HG03457 (cell line): ENCODE measurements around the gene PDE4A.
"Not testable (repeated sequence)": the region's sequence is repeated elsewhere in the genome, so short reads cannot be mapped to it uniquely, and the experiment has no call there.

Experiments
- ATAC-seq: cut with Tn5 transposase; IDR thresholded peaks from one replicate; pipeline ENCODE4 v1.9.1; 2021; ENCODE audit warnings: moderate number of reproducible peaks; ENCODE audit not compliant: unreplicated experiment

PDE4A gene

DNA sequence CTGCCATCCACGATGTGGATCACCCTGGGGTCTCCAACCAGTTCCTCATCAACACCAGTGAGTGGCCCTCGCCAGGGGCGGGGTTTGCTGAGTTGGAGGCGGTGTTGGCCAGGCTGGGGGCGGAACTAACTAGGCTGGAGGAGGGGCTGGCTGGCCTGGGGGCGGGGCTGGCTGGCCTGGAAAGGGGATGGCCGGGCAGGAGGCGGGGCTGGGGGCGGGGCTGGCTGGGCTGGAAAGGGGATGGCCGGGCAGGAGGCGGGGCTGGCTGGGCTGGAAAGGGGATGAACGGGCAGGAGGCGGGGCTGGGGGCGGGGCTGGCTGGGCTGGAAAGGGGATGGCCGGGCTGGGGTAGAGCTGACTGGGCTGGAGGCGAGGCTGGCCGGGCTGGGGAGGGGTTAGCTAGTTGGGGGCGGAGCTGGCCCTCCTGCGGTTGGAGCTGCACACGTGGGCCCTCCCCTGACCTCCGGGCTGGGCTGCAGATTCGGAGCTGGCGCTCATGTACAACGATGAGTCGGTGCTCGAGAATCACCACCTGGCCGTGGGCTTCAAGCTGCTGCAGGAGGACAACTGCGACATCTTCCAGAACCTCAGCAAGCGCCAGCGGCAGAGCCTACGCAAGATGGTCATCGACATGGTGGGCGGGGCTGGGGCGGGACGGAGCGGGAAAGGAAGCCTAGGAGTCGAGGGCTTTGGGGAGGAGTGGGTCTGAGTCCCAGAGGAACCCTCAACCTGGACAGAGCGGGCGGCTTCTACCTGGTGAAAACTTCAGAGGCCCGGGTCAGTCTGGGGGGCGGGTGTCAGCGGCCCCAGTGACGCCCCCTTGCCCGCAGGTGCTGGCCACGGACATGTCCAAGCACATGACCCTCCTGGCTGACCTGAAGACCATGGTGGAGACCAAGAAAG is 41.0 kb downstream of the PDE4A start:
- peak; percentile 72 for ATAC-seq

DNA sequence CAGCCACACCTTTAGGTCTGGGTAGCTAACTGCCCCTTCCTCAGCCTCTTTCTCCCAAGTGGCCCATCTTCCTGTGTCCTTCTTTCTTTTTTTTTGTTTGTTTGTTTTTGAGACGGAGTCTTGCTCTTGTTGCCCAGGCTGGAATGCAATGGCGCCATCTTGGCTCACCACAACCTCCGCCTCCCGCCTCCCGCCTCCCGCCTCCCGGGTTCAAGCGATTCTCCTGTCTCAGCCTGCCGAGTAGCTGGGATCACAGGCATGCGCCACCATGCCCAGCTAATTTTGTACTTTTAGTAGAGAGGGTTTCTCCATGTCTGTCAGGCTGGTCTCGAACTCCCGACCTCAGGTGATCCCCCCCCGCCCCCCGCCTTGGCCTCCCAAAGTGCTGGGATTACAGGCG is 41.7 kb downstream of the PDE4A start:
- ATAC-seq: not testable (repeated sequence)

GRCh38 chr19:10462557-10462956 is 42.2 kb downstream of the PDE4A start:
- ATAC-seq: no peak

- no peak for ATAC-seq
These were observed 44.1 kb downstream of the PDE4A start for GRCh38 chr19:10464456-10464855.

- no peak for ATAC-seq
These were observed 46.9 kb downstream of the PDE4A start for GRCh38 chr19:10467104-10467706.

GRCh38 chr19:10468133-10468532 is 47.8 kb downstream of the PDE4A start:
- ATAC-seq: no peak

DNA sequence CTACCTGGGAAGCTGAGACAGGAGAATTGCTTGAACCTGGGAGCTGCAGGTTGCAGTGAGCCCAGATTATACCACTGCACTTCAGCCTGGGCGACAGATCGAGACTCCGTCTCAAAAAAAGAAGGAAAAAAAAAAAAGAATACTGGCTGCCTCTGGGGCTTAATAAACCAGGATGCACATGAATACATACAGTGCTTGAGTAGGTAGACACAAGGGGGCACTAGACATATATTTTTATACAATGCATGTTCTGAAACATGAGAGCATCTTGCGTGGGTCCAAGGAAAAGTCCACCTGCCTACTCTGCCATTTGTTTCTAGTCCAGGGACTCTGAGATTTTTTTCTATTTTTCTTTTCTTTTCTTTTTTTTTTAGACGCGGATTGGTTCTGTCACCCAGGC is 51.6 kb downstream of the PDE4A start:
- ATAC-seq: no peak

DNA sequence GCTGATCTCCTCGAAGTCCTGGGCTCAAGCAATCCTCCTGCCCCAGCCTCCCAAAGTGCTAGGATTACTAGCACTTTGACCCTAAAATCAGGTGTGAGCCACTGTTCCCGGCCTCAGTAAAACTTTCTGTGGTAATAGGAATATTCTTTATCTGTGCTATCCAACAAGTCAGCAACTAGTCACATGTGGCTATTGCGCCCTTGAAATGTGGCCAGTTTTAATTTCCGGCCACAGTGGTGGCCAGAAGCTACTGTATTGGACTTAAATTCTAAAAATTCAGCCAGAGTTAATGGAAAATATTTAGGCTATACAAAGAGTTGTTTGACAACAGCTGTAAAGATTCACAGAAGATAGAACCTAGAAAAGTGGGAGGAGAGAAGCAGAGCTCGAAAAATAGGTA is 52.9 kb downstream of the PDE4A start:
- no peak for ATAC-seq

- ATAC-seq: no peak
These were observed 54.7 kb downstream of the PDE4A start for GRCh38 chr19:10474962-10475451.

DNA sequence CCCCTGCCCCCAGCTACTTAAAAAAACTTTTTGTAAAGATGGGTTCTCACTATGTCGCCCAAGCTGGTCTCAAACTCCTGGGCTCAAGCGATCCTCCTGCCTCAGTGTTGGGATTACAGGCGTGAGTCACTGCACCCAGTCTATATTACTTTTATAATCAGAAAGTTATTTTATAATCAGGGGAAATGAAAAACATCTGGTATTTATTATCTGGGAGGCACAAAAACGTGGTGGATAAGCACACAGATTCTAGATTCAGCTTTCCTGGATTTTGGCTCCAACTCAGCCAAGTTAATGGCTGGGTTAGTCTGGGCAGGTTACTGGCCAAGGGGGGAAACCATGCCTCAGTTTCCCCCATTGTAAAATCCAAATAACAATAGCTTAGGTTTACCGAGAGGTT is 58.1 kb downstream of the PDE4A start:
- no peak for ATAC-seq

- no peak for ATAC-seq
These were observed 58.6 kb downstream of the PDE4A start for GRCh38 chr19:10478903-10479384.

DNA sequence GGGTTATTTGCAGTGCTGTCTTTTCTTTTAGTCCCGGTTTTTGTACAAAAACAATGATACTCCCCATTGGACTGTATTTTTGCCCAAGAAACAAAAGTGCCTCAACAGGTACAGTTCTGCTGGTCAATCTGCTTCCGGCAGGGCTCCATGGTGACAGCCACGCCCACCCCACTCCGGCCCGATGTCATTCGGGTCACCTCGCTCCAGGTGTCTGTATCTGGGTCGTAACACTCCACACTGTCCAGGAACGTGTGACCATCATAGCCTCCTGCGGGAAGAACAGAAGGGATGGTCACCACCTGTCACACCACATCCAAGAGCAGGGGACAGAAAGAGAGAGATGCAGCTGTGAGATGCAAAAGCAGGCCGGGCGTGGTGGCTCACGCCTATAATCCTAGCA is 66.2 kb downstream of the PDE4A start:
- ATAC-seq: no peak

DNA sequence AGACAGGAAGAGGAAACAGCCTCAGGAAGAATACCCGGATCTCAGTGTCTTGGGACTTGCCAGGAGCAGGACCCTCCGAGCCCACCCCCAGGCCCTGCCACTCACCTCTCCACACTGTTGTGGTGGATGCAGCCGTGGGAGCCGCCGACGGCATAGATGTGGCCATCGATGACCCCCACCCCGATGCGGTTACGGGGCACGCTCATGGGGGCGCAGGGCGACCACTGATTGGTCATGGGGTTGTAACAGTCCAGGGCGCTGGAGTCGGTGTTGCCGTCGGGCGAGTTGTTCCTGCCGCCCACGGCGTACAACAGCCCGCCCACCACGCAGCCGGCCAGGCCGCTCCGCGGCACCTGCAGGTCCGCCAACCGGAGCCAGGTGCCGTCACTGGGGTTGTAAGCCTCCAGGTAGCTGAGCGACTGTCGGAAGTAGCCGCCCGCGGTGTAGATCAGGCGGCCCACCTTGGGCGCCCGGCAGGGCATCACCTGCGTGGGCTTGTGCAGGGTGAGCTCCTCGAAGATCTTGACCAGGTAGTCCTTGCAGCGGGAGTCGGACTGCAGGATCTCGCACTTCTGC is 71.2 kb downstream of the PDE4A start:
- no peak for ATAC-seq

DNA sequence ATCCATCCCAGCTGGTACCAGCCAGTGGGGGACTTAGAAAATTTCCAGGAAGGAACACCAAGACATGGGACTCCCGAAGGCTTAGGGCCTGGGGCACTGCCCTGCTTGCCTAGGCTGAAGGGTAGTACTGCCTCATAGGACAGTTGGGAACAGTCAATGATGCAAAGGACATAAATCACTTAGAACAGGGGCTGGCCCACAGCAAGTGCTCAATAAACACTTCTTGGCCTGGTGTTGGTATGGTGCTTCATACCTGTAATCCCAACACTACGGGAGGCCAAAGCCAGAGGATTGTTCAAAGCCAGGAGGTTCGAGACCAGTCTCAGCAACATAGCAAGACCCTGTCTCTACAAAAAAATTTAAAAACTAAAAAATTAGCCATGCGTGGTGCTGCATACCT is 77.0 kb downstream of the PDE4A start:
- no peak for ATAC-seq

GRCh38 chr19:10499550-10500246 is 79.4 kb downstream of the PDE4A start:
- ATAC-seq: no peak

DNA sequence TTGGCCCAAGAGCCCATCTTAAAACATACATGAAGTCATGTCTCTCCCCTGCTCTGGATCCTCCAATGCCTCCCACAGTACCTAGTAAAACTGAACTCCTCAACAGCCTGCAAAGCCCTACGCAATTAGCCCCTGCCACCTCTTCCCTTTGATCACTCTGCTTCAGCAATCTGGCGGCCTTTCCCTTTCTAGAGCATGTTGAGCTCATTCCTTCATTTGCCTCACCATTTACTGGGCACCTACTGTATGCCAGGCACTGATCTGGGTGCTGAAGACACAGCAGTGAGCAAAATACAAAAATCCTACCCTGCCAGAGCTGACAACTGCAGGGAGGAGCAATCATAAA is 79.9 kb downstream of the PDE4A start:
- no peak for ATAC-seq

- peak; percentile 34 for ATAC-seq
These were observed 81.7 kb downstream of the PDE4A start for GRCh38 chr19:10501971-10502523.

GRCh38 chr19:10502524-10503001 is 82.2 kb downstream of the PDE4A start:
- peak; percentile 60 for ATAC-seq

DNA sequence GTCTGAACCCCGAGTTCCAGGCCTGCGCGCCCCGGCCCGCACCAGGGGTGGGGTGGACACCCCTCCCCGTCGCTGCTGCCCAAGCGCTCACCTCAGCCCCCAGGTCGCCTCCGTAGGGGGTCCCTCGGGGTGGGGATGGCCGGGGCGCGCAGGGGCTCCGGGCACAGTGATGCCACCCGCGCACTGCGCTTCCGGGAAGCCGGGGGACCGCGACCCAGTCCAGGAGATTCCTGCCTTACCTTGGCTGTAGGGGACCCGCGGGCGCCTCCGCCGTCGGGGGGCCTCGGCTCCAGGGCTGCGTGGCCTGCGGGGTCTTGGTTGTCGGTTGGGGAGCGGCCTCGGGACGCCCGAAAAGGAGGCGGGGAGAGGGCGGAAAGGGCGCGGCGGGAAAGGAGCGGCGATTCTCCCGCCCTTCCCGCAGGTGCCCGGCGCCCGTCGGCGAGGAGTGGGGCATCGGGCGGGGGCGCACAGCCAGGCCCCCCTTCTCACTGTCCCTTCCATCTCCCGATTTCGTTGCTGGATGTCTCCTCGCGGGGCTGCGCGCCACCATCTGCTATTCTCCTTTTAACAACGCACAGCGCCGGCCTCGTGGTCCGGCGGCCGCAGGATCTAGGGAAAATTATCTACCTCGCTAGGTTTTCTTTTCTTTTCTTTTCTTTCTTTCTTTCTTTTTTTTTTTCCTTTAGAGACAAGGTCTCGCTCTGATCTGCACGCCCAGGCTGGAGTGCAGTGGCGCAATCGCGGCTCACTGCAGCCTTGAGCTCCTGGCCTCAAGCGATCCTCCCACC is 82.9 kb downstream of the PDE4A start, which contains the start of gene KEAP1:
TSS of gene KEAP1 (minus strand) at position 355 of the 788 bp plus-strand sequence. CDS start 3,323 bp downstream, outside the sequence.
- ATAC-seq: peak; percentile 26
